ENCODE data around the gene EHMT2. TPM values are rescaled to one million over a fixed set of nuclear protein-coding genes. Genes with fewer than 3 reads are reported as not detected.

The EHMT2 gene
- total and polyA plus RNA-seq, 2 of the 13 experiments (the other 11 are each of a cell fraction or from before 2014, with no cell fraction given), result 55.2 to 69.2 TPM

DNA sequence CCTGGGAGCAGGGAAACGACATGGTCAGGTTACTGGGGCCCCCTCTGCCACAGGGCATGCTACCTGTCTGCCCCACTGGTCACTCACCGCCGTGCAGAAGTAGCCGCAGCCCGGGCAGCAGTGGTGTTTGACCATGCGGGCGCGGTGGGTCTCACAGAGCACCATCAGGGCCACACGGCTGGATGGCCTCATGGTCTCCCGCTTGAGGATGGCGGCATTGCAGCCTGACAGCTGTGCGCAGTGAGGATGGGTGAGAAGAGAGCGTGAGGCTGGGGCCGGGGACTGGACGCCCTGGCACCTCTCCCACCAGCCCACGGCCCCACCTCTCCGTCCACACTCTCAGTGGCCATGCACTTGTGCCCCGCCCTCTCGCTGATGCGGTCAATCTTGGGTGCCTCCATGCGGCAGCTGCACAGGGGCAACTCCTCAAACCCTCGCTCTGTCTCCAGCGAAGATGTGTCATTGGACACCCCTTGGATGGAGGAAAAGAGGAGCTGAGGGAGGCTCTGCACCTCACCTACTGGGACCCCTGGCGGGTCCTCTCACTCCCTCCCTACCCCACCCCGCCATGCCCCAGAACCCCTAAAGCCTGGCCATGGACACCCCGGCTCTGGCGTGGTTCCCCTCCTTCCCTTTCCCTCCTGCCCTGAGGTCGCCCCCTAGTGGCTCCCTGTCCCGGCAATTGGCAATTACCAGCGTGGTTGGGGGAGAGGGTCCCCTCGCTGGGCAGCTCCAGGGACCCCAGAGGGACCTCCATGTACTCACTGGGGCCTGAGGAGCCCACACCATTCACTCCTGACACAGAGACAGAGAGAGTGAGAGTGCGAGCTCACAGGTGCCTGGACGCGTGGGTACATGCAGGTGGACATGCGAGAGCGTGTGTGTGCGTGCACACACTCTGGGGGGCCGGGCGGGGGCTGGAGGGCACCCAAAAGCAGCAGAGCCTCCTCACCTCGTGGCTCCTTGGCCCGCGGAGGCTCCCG lies 8.9 kb downstream of the EHMT2 start (continued):
- TF ChIP-seq ZNF12 (CRISPR knock-in tag; IDR thresholded peaks at IDR 0.05) (no peak), ZBTB14 (CRISPR knock-in tag; IDR thresholded peaks at IDR 0.05) (peak; percentile 10; the same call in 1 of the 2 replicates), SP4 (CRISPR knock-in tag; IDR thresholded peaks at IDR 0.05) (no peak), RAD21 (CRISPR knock-in tag; IDR thresholded peaks at IDR 0.05) (peak; percentile 79), EEA1 (CRISPR knock-in tag; IDR thresholded peaks at IDR 0.05; ENCODE audit: borderline replicate concordance) (no peak), ZFP1 (CRISPR knock-in tag; IDR thresholded peaks at IDR 0.05) (no peak), ZNF740 (CRISPR knock-in tag; IDR thresholded peaks at IDR 0.05) (0 out of 2 replicates have a peak, but pooled peaks have one; percentile 54), ZUFSP (CRISPR knock-in tag; IDR thresholded peaks at IDR 0.05; ENCODE audit: borderline replicate concordance) (no peak), ZBTB7A (CRISPR knock-in tag; IDR thresholded peaks at IDR 0.05) (peak; percentile 40; the same call in 1 of the 2 replicates), GATA4 (IDR thresholded peaks at IDR 0.05; ENCODE audit: borderline replicate concordance, low read depth) (no peak), ZFX (CRISPR knock-in tag; IDR thresholded peaks at IDR 0.05; ENCODE audit: low read depth) (no peak), RFXAP (CRISPR knock-in tag; IDR thresholded peaks at IDR 0.05; ENCODE audit: borderline replicate concordance) (no peak), ZNF282 (IDR thresholded peaks at IDR 0.05; ENCODE audit: partially characterized antibody) (no peak), RBFOX2 (IDR thresholded peaks at IDR 0.05; ENCODE audit: low read depth, low read length) (peak; percentile 56), TBL1XR1 (IDR thresholded peaks at IDR 0.05; ENCODE audit: borderline replicate concordance, low read length, partially characterized antibody) (no peak), ZNF335 (CRISPR knock-in tag; IDR thresholded peaks at IDR 0.05) (peak; percentile 88), TP53 (CRISPR knock-in tag; conservative IDR thresholded peaks at IDR 0.05) (no peak), ZNF891 (CRISPR knock-in tag; IDR thresholded peaks at IDR 0.05) (peak; percentile 62; the same call in 1 of the 2 replicates), HNF4G (IDR thresholded peaks at IDR 0.05; ENCODE audit: borderline replicate concordance, low read depth, low read length) (no peak), HNF4G (CRISPR knock-in tag; IDR thresholded peaks at IDR 0.05; ENCODE audit: borderline replicate concordance, low read depth) (0 out of 2 replicates have a peak, but pooled peaks have one; percentile 39), HOXA5 (CRISPR knock-in tag; IDR thresholded peaks at IDR 0.05) (no peak), ZNF841 (CRISPR knock-in tag; IDR thresholded peaks at IDR 0.05; ENCODE audit: borderline replicate concordance) (no peak), ZNF263 (CRISPR knock-in tag; IDR thresholded peaks at IDR 0.05) (no peak)
- TF ChIP-seq, protein P1, sequence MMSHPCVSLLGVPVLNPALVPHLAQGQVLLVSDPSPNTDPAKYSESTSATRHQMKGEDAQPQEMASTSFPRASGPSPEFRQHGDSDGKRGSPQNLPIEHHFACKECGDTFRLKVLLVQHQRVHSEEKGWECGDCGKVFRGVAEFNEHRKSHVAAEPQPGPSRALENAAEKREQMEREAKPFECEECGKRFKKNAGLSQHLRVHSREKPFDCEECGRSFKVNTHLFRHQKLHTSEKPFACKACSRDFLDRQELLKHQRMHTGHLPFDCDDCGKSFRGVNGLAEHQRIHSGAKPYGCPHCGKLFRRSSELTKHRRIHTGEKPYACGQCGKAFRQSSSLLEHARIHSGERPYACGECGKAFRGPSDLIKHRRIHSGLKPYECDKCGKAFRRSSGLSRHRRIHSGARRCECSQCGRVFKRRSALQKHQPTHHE (CRISPR knock-in tag; IDR thresholded peaks at IDR 0.05; ENCODE audit: borderline replicate concordance), result no peak

Measured in HepG2 (cell line).